OCI-LY1 (cell line): ENCODE data around the gene DUSP1.

Source experiments
- H2AFZ ChIP-seq: fragments of 200-600 bp; sonication (generic), shearing (Covaris generic); 2 replicates; pipeline ENCODE4 v1.6.0; 2014; ENCODE audit warnings: antibody characterized with exemption, mild to moderate bottlenecking, low read length
- H3F3A ChIP-seq: fragments of 200-600 bp; sonication (generic), shearing (Covaris generic); 2 replicates; pipeline ENCODE4 v1.6.0; 2014; ENCODE audit warnings: mild to moderate bottlenecking, antibody characterized with exemption, low read length, moderate library complexity; ENCODE audit not compliant: insufficient read depth
- H3K27ac ChIP-seq: fragments of 200-600 bp; sonication (generic); 2 replicates; pipeline ENCODE4 v1.5.1; 2014; ENCODE audit warnings: low read length, mixed run types, mild to moderate bottlenecking, low read depth; ENCODE audit not compliant: poor library complexity, severe bottlenecking
- H3K27me3 ChIP-seq: fragments of 200-600 bp; sonication (generic); 2 replicates; pipeline ENCODE4 v1.6.0; 2014; ENCODE audit warnings: antibody characterized with exemption, mild to moderate bottlenecking, low read length, moderate library complexity; ENCODE audit not compliant: insufficient read depth
- H3K36me3 ChIP-seq: fragments of 200-600 bp; sonication (generic); 2 replicates; pipeline ENCODE4 v1.6.1; 2014; ENCODE audit warnings: mild to moderate bottlenecking, antibody characterized with exemption, low read length, moderate library complexity, mixed read lengths; ENCODE audit not compliant: insufficient read depth
- H3K4me1 ChIP-seq: fragments of 200-600 bp; sonication (generic); 2 replicates; pipeline ENCODE4 v1.5.1; 2014; ENCODE audit warnings: mild to moderate bottlenecking, low read length, moderate library complexity; ENCODE audit not compliant: insufficient read depth, severe bottlenecking
- H3K4me2 ChIP-seq: fragments of 200-600 bp; sonication (generic), shearing (Covaris generic); 2 replicates; pipeline ENCODE4 v1.6.1; 2014; ENCODE audit warnings: low read length
- H3K4me3 ChIP-seq: fragments of 200-600 bp; sonication (generic); 2 replicates; pipeline ENCODE4 v1.5.1; 2014; ENCODE audit warnings: low read length, low read depth, mild to moderate bottlenecking, mixed read lengths; ENCODE audit not compliant: poor library complexity, severe bottlenecking
- H3K79me2 ChIP-seq: fragments of 200-600 bp; shearing (Covaris generic); 2 replicates; pipeline ENCODE4 v1.6.1; 2016; ENCODE audit warnings: mixed run types, low read length, mixed read lengths; ENCODE audit not compliant: insufficient read depth
- H3K9ac ChIP-seq: fragments of 200-600 bp; sonication (generic), shearing (Covaris generic); 2 replicates; pipeline ENCODE4 v1.6.1; 2014; ENCODE audit warnings: mild to moderate bottlenecking, low read length, mixed read lengths
- H3K9me2 ChIP-seq: fragments of 200-600 bp; sonication (generic), shearing (Covaris generic); 2 replicates; pipeline ENCODE4 v1.6.1; 2014; ENCODE audit warnings: low read depth, mild to moderate bottlenecking, low read length, mixed read lengths
- H3K9me3 ChIP-seq: fragments of 200-600 bp; shearing (Covaris generic); 2 replicates; pipeline ENCODE4 v1.6.1; 2014; ENCODE audit warnings: low read length, mixed read lengths
- H4K20me1 ChIP-seq: fragments of 200-600 bp; sonication (generic), shearing (Covaris generic); 2 replicates; pipeline ENCODE4 v1.6.0; 2016; ENCODE audit warnings: mild to moderate bottlenecking, low read length; ENCODE audit not compliant: insufficient read depth
- EZH2 ChIP-seq: fragments of 200-600 bp; sonication (generic), shearing (Covaris generic); IDR thresholded peaks from 2 replicates; pipeline ENCODE4 v1.8.0; 2017; ENCODE audit warnings: borderline replicate concordance, mixed run types, mild to moderate bottlenecking, antibody characterized with exemption, low read length, moderate library complexity, mixed read lengths
- TF ChIP-seq, protein P1 (sequence below): fragments of 200-600 bp; sonication (generic), shearing (Covaris generic); IDR thresholded peaks from 2 replicates; pipeline ENCODE4 v1.5.1; 2017; ENCODE audit warnings: mild to moderate bottlenecking, antibody characterized with exemption, low read length, moderate library complexity, mixed read lengths

DUSP1 gene

DNA sequence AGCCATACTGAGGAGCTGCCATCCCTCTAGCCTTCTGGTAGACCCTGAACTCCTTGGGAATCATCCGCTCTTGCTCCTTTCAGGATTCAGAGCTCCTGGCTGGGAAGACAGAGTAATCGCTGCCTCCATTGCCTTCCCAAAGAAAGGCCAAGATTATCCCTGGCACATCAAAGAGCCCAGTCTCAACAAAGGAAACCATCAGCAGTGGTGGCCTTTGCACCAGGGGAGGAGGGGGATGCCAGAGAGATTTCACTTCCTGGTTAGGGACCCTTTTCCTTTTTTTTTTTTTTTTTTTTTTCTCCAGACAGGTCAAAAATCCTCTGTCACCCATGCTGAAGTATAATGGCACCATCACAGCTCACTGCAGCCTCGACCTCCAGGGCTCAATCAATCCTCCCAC, 47.1 kb upstream of the DUSP1 start:
- Histone ChIP-seq H3K79me2 (no peaks in the 10 kb centered on the region), H3K9me2 (no peaks in the 10 kb centered on the region), H3K36me3 (no peaks in the 10 kb centered on the region), H3K27ac (no peak overlapping the region), H3K4me3 (no peak overlapping the region), H3F3A (no peaks in the 10 kb centered on the region), H4K20me1 (no peaks in the 10 kb centered on the region), H3K4me2 (no peak overlapping the region), H3K4me1 (no peaks in the 10 kb centered on the region), H2AFZ (no peak overlapping the region), H3K27me3 (peaks cover 11% of the 10 kb centered on the region; the same call in 1 of the 2 replicates), H3K9ac (no peak overlapping the region), H3K9me3 (no peaks in the 10 kb centered on the region)
- TF ChIP-seq, protein P1, sequence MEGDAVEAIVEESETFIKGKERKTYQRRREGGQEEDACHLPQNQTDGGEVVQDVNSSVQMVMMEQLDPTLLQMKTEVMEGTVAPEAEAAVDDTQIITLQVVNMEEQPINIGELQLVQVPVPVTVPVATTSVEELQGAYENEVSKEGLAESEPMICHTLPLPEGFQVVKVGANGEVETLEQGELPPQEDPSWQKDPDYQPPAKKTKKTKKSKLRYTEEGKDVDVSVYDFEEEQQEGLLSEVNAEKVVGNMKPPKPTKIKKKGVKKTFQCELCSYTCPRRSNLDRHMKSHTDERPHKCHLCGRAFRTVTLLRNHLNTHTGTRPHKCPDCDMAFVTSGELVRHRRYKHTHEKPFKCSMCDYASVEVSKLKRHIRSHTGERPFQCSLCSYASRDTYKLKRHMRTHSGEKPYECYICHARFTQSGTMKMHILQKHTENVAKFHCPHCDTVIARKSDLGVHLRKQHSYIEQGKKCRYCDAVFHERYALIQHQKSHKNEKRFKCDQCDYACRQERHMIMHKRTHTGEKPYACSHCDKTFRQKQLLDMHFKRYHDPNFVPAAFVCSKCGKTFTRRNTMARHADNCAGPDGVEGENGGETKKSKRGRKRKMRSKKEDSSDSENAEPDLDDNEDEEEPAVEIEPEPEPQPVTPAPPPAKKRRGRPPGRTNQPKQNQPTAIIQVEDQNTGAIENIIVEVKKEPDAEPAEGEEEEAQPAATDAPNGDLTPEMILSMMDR, result no peak
- no peak for TF ChIP-seq EZH2

GRCh38 chr5:172817664-172818063, 46.7 kb upstream of the DUSP1 start:
- TF ChIP-seq EZH2, result no peak
- TF ChIP-seq, protein P1, result no peak
- Histone ChIP-seq H3K9ac (no peak overlapping the region), H3K4me2 (no peak overlapping the region), H2AFZ (no peak overlapping the region), H3F3A (no peaks in the 10 kb centered on the region), H3K9me3 (no peaks in the 10 kb centered on the region), H3K27ac (no peak overlapping the region), H4K20me1 (no peaks in the 10 kb centered on the region), H3K27me3 (peaks cover 11% of the 10 kb centered on the region; the same call in 1 of the 2 replicates), H3K79me2 (no peaks in the 10 kb centered on the region), H3K4me1 (no peaks in the 10 kb centered on the region), H3K4me3 (no peak overlapping the region), H3K9me2 (no peaks in the 10 kb centered on the region), H3K36me3 (no peaks in the 10 kb centered on the region)

DNA sequence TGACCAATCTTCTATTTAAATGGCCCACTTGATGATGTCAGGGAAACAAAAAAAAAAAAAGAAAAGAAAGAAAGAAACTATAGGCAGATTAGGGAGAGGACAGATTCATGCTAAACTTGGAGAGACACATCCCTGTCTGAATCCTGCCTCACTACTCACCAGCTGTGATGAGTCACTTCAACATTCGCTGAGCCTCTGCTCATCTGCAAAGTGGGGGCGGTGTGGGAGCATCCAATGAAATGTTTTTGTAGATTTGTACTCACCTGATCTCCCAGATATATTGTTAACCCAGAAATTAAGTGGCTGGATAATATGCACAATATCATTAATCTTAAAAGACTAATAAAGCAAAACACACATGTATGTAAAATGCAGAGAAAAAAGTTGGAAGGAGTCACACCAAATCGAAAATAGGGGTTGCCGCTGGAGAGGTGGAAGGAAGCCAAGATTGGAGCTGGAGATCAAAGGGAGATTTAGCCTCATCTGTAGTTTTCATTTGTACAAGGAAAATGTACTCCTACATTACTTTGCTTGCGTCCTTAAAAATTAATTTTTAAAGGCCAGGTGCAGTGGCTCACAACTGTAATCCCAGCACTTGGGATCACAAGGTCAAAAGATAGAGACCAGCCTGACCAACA, 46.0 kb upstream of the DUSP1 start:
- no peak overlapping the region for H3K4me3 ChIP-seq
- no peak overlapping the region for H3K27ac ChIP-seq
- H2AFZ ChIP-seq, result no peak overlapping the region

More for the DNA sequence above, 46.0 kb upstream of the DUSP1 start:
- H3F3A ChIP-seq, result no peaks in the 10 kb centered on the region
- H3K9me2 ChIP-seq, result no peaks in the 10 kb centered on the region
- H3K27me3 ChIP-seq, result peaks cover 11% of the 10 kb centered on the region; the same call in 1 of the 2 replicates
- no peaks in the 10 kb centered on the region for H3K9me3 ChIP-seq
- H3K79me2 ChIP-seq, result no peaks in the 10 kb centered on the region
- no peak for TF ChIP-seq EZH2
- TF ChIP-seq, protein P1, result no peak
- H3K4me1 ChIP-seq, result no peaks in the 10 kb centered on the region
- no peak overlapping the region for H3K4me2 ChIP-seq
- H4K20me1 ChIP-seq, result no peaks in the 10 kb centered on the region
- no peaks in the 10 kb centered on the region for H3K36me3 ChIP-seq
- H3K9ac ChIP-seq, result no peak overlapping the region
